PFSK-1 (cell line): ENCODE results near the gene CCNL2.

Experiments used
- FOXP2 ChIP-seq: optimal IDR thresholded peaks from 2 replicates; pipeline ENCODE3; 2011; ENCODE audit warnings: borderline replicate concordance, control low read depth, inconsistent platforms; ENCODE audit not compliant: insufficient read depth; ENCODE audit errors: extremely low read length, extremely low read depth
- POLR2AphosphoS5 ChIP-seq: IDR thresholded peaks from 2 replicates; pipeline ENCODE4 v1.6.1; 2012; ENCODE audit warnings: low read depth, mild to moderate bottlenecking, control low read depth, low read length, moderate library complexity
- SIN3A ChIP-seq: IDR thresholded peaks from 2 replicates; pipeline ENCODE4 v1.6.1; 2012; ENCODE audit warnings: mild to moderate bottlenecking, low read length, moderate library complexity, borderline replicate concordance; ENCODE audit not compliant: insufficient read depth
- TAF1 ChIP-seq: IDR thresholded peaks from 2 replicates; pipeline ENCODE4 v1.6.1; 2012; ENCODE audit warnings: low read length, control low read depth, borderline replicate concordance; ENCODE audit not compliant: insufficient read depth
- TF ChIP-seq, protein P1 (sequence below), 2 experiments: IDR thresholded peaks; 2 replicates each; pipeline versions ENCODE4 v1.6.1 to v1.8.0; 2011 to 2012; ENCODE audit warnings: low read depth in 2 of 2, low read length in 2 of 2, control low read depth in 1 of 2, inconsistent platforms in 1 of 2, mild to moderate bottlenecking in 1 of 2, moderate library complexity in 1 of 2; ENCODE audit not compliant: insufficient read depth in 1 of 2

Gene CCNL2

DNA sequence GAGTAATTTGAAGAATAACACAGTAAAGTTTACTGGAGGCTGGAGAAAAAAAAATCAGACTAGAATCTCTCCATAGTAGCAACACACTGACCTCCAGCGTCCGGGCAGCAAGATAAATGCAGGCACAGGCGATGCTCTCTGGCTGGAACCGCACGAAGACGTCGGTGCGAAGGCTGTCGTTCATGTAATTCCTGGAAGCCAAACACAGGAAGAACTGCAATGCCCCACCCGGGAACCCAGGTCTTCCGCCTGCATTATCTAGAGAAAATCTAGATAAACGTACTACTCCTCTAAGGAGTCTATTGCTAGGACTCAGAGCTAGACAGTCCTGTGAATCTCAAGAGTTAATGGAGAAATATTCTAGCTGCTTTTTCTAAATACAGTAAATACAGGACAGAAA lies 8.5 kb downstream of the CCNL2 start:
- TF ChIP-seq TAF1 (no peak), POLR2AphosphoS5 (no peak), FOXP2 (no peak), SIN3A (no peak)
- TF ChIP-seq, protein P1, sequence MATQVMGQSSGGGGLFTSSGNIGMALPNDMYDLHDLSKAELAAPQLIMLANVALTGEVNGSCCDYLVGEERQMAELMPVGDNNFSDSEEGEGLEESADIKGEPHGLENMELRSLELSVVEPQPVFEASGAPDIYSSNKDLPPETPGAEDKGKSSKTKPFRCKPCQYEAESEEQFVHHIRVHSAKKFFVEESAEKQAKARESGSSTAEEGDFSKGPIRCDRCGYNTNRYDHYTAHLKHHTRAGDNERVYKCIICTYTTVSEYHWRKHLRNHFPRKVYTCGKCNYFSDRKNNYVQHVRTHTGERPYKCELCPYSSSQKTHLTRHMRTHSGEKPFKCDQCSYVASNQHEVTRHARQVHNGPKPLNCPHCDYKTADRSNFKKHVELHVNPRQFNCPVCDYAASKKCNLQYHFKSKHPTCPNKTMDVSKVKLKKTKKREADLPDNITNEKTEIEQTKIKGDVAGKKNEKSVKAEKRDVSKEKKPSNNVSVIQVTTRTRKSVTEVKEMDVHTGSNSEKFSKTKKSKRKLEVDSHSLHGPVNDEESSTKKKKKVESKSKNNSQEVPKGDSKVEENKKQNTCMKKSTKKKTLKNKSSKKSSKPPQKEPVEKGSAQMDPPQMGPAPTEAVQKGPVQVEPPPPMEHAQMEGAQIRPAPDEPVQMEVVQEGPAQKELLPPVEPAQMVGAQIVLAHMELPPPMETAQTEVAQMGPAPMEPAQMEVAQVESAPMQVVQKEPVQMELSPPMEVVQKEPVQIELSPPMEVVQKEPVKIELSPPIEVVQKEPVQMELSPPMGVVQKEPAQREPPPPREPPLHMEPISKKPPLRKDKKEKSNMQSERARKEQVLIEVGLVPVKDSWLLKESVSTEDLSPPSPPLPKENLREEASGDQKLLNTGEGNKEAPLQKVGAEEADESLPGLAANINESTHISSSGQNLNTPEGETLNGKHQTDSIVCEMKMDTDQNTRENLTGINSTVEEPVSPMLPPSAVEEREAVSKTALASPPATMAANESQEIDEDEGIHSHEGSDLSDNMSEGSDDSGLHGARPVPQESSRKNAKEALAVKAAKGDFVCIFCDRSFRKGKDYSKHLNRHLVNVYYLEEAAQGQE (IDR thresholded peaks at IDR 0.05; ENCODE audit: insufficient read depth in 1 of 2, low read depth in 2 of 2, low read length in 2 of 2), result no peak

DNA sequence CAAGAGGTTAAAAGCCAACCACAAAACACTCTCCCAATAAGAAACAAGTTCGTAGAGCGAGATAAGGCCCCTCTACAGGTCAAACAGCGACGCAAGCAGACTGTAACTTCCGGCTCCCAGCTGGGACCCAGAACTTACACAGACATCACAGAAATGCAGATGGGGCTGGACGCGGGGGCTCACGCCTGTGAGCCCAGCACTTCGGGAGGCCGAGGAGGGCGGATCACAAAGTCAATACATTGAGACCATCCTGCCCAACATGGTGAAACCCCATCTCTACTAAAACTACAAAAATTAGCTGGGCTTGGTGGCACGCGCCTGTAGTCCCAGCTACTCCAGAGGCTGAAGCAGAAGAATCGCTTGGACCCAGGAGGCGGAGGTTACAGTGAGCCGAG lies 11.1 kb downstream of the CCNL2 start:
- TF ChIP-seq TAF1 (no peak), POLR2AphosphoS5 (no peak)
- TF ChIP-seq, protein P1 (IDR thresholded peaks at IDR 0.05; ENCODE audit: insufficient read depth in 1 of 2, low read depth in 2 of 2, low read length in 2 of 2), result no peak

DNA sequence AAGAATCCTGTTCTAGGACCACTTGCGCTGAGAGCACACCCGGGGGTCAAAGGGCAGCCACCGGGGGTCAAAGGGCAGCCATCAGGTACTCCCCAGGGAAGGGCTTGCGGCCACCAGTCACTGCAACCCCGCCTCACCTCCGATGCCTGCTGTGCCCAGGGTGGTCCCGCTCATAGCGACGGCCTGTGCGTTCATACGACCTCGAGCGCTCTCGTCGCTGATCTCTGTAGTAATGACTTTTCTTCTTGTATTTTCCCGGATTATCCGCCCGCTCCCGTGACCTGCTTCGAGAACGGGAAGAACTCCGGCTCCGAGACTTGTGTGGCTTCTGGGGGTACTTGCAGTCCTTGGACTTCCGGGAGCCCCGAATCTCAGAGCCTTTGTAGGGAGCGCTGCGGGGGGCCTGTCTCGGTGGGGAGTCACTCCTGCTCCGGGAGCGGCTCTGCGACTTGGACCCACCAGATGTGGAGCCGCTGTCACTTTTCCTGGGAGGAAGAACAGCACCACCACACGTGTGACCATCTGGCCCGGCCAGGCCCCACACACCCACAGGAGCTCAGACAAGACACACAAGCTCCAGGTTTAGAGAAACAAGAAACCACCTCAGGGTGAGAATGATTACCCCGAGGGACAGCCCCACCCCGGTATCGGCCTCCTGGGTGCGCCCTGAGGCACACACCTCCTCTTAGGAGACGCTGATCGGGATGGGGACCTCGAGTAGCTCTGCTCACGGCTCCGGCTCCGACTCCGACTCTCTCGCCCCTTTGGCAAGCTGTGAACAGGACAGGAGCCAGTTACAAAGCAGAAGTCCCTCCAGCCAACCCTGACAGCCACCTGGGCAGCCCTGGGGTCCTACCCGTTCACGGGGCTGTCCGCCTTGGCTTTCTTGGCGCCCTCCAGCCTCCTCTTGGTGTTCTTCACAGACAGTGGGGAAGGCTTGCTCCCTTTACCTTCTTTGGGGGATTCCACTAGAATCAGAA lies 11.7 kb downstream of the CCNL2 start:
- TF ChIP-seq POLR2AphosphoS5 (no peak), SIN3A (no peak), TAF1 (no peak), FOXP2 (no peak)
- TF ChIP-seq, protein P1 (IDR thresholded peaks at IDR 0.05; ENCODE audit: insufficient read depth in 1 of 2, low read depth in 2 of 2, low read length in 2 of 2), result no peak

DNA sequence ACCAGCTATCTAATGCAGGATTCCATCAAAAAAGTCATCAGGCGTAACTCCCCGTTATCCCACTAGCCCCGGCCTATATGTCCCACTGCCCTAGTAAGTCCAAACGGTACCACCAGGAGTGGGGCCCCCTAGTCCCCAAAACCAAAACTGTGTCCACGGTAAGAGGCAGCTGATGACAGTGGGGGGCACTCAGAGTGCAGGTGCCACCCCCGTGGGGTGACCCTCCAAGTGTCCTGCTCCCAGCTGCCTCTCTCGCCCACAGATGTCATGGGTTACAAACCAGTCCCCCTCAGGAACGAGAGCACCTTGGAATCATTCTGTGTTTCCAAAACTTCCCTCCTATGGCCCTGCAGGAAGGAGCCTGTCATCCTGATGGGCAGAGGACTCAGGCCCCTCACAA lies 13.2 kb downstream of the CCNL2 start:
- no peak for TF ChIP-seq POLR2AphosphoS5
- TF ChIP-seq SIN3A, result no peak

DNA sequence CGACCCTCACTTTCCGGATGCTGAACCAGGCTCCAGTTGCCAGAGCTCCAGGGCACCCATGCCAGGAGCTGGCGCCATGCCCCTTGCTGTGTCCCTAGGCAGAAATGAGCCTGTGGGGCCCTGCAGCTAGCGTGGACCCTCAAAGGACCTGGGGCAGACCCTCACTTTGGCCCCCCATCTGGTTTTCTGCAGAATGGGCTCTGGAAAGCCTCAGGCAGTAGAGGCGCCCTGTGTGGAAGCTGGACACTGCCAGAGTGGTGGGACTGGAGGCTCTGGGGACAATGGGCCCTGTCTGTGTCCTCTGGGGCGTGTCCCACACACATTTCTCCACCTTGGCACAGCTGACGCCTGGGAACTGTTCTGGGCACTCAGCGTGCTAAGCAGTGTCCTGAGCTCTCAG lies 17.8 kb downstream of the CCNL2 start:
- TF ChIP-seq POLR2AphosphoS5, result no peak
- TF ChIP-seq, protein P1 (IDR thresholded peaks at IDR 0.05; ENCODE audit: insufficient read depth in 1 of 2, low read depth in 2 of 2, low read length in 2 of 2), result no peak
- TF ChIP-seq SIN3A, result no peak
- no peak for TF ChIP-seq FOXP2
- no peak for TF ChIP-seq TAF1
